AG04450 (cell line): ENCODE data around the gene KMT2E. TPM values are rescaled to one million over a fixed set of nuclear protein-coding genes. Genes with fewer than 3 reads are reported as not detected.

Source experiments
- CTCF ChIA-PET: fragments of 300-600, 350-600 bp; formaldehyde crosslinking; extraction: SDS; loops from one replicate; lab custom pipeline; 2022; ENCODE audit warnings: antibody characterized with exemption, inconsistent platforms; lab: Charles Lee
- POLR2A ChIA-PET: fragments of 350-600 bp; formaldehyde crosslinking; extraction: SDS; loops from one replicate; lab custom pipeline; 2021; ENCODE audit warnings: antibody characterized with exemption, inconsistent platforms; lab: Yijun Ruan, JAX
- DNase-seq: peaks from one replicate; pipeline ENCODE4 v3.0.0-alpha.2; 2011; ENCODE audit warnings: low read depth, low spot score
- H3K27ac ChIP-seq: one replicate; pipeline ENCODE4 v1.5.1; 2012; ENCODE audit warnings: low read depth, low read length, control low read depth
- H3K27me3 ChIP-seq: one replicate; pipeline ENCODE4 v1.6.0; 2012; ENCODE audit warnings: low read length; ENCODE audit not compliant: control insufficient read depth, insufficient read depth
- H3K4me3 ChIP-seq: 2 replicates; pipeline ENCODE4 v1.5.1; 2011; ENCODE audit warnings: mild to moderate bottlenecking, low read depth, low read length, control low read depth
- H3K9me3 ChIP-seq: 2 replicates; pipeline ENCODE4 v1.5.1; 2012; ENCODE audit warnings: low read length; ENCODE audit not compliant: control insufficient read depth, insufficient read depth
- CTCF ChIP-seq: IDR thresholded peaks from 2 replicates; pipeline ENCODE4 v1.5.1; 2011; ENCODE audit warnings: low read depth, low read length, control low read depth, inconsistent platforms
- polyA plus RNA-seq: library from polyadenylated mRNA; depleted of rRNA; stranded (reverse); fragments of >200 nt; gene quantifications from 2 replicates; pipeline ENCODE4 v1.2.3, GENCODE V29; 2011

KMT2E gene
- polyA plus RNA-seq, 1 experiment = 13.8 TPM

- H3K27ac ChIP-seq = no peak overlapping the region
- no peak overlapping the region for H3K4me3 ChIP-seq
- ChIA-PET CTCF (no interaction called here), POLR2A (no interaction called here)
- H3K9me3 ChIP-seq = no peaks in the 10 kb centered on the region
- no peak for TF ChIP-seq CTCF
- H3K27me3 ChIP-seq = no peaks in the 10 kb centered on the region
- no peak for DNase-seq
Measured at GRCh38 chr7:105030447-105030846, 16.4 kb downstream of the KMT2E start.

- no peak overlapping the region for H3K27ac ChIP-seq
- no peak for TF ChIP-seq CTCF
- no peaks in the 10 kb centered on the region for H3K9me3 ChIP-seq
- no peak overlapping the region for H3K4me3 ChIP-seq
- H3K27me3 ChIP-seq = no peaks in the 10 kb centered on the region
- DNase-seq = no peak
- ChIA-PET POLR2A (interaction anchor here (0.6 to 0.7 kb wide), 3 partner anchors 19 to 28 kb away, joined by 3 read pairs; no protein-coding TSS in a partner anchor), CTCF (interaction anchor here (0.9 kb wide), 1 partner anchor 19 kb away, joined by 3 read pairs; no protein-coding TSS in a partner anchor)
Measured at GRCh38 chr7:105032553-105033214, 18.7 kb downstream of the KMT2E start.

GRCh38 chr7:105035349-105035748 lies 21.3 kb downstream of the KMT2E start:
- POLR2A ChIA-PET = no interaction called here
- Histone ChIP-seq H3K27me3 (no peaks in the 10 kb centered on the region), H3K4me3 (no peak overlapping the region), H3K9me3 (no peaks in the 10 kb centered on the region), H3K27ac (no peak overlapping the region)
- TF ChIP-seq CTCF = no peak
- no peak for DNase-seq
- CTCF ChIA-PET = no interaction called here

GRCh38 chr7:105036217-105037168 lies 22.5 kb downstream of the KMT2E start:
- TF ChIP-seq CTCF = no peak
- no peak overlapping the region for H3K27ac ChIP-seq
- no peaks in the 10 kb centered on the region for H3K9me3 ChIP-seq
- no peaks in the 10 kb centered on the region for H3K27me3 ChIP-seq
- ChIA-PET POLR2A (interaction anchor here (0.6 kb wide), 1 partner anchor 10 kb away, joined by 9 read pairs; no protein-coding TSS in a partner anchor), CTCF (no interaction called here)
- no peak for DNase-seq
- no peak overlapping the region for H3K4me3 ChIP-seq
